HG03066 (cell line): ENCODE data around the gene RBM14.
"Not testable (repeated sequence)": the region's sequence is repeated elsewhere in the genome, so short reads cannot be mapped to it uniquely, and the experiment has no call there.

Experiments
- ATAC-seq: cut with Tn5 transposase; IDR thresholded peaks from one replicate; pipeline ENCODE4 v1.9.1; 2021; ENCODE audit warnings: low read depth; ENCODE audit not compliant: unreplicated experiment

The RBM14 gene

DNA sequence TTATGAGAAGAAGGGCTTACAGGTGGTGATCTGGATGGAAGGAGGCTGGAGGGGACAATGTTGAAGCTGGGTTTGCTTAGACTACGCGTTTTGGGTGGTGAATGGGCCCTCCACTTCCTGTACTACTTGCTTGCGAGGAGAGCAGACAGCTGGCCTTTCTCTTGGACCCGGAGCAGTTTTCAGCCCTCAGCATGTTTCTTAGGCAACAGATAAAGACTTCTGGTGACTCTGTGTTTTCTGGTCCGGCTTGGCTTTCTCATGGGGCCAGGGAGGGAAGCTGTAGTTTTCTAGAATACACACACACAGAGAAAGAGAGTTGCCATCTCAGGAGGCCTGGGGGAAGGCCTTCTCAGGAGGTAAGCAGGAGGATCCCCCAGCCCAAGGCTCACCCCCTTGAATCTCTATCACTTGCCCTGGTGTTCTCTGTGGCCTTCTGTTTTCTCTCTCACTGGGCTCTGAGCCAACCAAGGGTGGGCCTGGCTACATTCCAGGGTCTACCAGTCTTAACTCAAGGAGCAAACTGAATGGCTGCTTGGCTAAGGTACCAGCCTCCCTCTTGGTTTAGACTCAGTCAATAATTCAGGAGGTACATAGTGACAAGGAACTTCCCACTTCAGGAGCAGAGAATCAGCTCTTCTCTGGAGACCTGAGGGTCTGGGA, 21.1 kb upstream of the RBM14 start:
- ATAC-seq, result no peak

DNA sequence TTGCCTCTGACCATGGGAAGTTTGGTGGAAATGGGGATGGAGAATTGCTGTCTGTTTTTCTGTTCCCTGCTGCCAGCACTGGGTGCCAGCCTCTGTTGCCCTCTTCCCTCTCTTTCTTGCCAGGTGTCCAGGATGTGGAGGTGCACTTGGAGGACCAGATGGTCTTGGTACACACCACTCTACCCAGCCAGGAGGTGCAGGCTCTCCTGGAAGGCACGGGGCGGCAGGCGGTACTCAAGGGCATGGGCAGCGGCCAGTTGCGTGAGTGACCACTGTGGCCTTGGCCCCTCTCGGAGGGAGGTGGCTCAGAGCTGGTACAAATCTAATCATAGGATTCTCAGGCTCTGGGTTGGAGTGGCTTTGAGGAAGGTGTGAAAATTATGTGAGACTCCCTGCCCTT, 17.4 kb upstream of the RBM14 start:
- no peak for ATAC-seq

DNA sequence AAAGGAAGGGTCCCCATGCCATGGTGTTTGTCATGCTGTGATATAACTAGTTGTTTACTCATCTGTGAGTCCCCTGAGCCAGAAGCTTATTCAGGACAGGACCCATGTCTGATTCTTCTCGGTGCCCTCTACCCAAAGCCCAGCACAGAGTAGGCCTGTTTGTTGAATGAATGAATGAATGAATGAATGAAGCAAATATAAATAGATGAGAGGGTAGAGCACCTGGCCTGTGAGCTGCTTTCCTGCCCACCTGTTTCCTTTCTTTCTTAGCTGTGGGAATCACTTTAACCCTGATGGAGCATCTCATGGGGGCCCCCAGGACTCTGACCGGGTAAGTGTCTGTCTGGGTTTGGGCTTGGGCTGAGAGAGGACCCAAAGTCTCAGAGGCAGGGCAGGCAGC, 16.2 kb upstream of the RBM14 start:
- no peak for ATAC-seq

DNA sequence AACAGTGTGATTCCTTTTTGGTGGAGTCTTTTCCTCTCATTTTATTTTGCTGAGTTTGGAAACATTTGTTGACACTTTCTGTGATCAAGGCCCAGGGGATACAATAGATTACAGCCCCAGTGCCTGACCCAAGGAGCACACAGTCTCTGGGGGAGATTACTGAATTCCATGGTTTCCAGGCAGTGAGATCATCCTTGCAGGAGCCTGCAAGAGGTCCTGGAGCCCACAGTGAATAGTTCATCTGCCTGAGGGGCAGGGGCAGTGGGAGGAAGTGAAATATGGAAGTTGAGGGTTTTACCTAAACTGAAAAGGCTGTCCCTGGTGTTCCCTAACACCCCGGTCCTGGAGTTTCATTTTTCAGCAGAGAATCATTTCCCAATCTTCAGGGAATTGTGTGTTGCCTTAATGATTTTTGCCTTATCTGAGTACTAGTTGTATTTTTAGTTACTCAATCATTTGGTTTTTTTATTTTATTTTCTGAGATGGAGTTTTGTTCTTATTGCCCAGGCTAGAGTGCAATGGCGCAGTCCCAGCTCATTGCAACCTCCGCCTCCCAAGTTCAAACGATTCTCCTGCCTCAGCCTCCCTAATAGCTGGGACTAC, 15.7 kb upstream of the RBM14 start:
- no peak for ATAC-seq

DNA sequence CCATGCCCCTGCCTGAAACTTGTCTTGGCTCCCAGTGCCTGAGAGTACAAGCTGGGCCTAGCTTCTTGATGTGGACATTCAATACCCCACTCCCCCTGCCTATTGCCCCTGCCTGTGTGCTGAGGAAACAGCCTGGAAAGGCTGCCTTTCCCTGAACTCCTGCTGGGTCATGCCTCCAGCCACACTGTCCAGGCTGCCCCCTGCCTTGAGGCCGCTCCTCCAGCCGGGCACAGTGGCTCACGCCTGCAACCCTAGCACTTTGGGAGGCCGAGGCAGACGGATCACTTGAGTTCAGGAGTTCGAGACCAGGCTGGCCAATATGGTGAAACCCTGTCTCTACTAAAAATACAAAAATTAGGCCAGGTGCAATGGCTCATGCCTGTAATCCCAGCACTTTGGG, 13.4 kb upstream of the RBM14 start:
- ATAC-seq, result no peak

DNA sequence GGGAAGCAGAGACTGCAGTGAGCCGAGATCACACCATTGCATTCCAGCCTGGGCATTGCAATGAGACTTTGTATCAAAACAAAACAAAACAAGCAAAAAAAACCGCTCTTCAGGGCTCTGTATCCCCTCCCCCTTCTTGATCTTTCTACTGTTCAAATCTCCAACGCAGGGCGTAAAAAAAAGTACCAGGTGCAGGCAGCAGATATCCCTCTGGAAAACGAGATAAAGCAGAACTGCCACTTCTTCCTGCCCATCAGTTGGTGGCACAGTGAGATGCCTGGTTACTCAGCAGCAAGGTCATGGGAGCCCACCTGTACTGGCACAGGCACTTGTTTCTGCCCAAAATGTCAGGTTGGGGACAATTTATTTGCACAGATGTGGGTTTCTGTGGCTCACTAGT, 12.3 kb upstream of the RBM14 start:
- ATAC-seq, result no peak

DNA sequence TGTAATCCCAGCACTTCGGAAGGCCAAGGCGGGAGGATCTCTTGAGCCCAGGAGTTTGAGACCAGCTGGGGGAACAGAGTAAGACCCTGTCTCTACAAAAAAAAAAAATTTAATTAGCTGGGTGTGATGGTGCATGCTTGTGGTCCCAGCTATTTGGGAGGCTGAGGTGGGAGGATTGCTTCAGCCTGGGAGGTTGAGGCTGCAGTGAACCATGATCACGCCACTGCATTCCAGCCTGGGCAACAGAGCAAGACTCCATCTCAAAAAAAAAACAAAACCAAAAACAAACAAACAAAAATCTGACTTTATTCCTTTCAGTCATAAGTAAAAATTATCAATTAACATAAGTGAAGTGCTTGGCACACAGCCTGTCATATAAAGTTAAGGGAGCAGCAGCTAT, 9.8 kb upstream of the RBM14 start:
- not testable (repeated sequence) for ATAC-seq

DNA sequence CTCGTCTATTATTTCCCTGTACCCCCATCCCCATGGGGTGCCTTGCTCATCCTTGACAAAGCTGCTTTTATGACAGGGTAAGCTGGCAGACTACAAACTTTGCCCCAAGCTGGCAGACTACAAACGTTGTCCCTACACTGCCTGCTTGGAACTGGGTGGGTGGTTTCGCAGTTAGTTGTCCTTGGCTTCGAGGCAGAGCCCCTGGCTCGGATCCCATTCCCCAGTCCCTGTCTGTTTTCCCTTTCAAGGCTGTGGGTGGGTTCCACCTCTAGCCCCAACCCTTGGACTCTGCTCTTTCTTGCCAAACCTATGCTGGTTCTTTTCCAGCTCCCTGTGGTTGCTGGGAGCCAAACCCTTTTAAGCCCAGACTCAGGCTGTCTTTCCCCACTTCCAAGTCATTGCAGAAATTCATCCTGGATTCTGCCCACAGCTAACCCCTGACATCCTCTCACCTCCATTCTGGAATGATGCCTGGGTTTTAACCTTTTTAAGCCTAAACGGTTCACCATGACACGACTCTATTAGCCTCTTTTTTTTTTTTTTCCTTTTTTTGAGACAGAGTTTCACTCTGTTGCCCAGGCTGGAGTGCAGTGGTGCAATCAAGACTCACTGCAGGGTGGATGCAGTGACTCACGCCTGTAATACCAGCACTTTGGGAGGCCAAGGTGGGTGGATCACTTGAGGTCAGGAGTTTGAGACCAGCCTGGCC, 9.2 kb upstream of the RBM14 start:
- ATAC-seq, result no peak

DNA sequence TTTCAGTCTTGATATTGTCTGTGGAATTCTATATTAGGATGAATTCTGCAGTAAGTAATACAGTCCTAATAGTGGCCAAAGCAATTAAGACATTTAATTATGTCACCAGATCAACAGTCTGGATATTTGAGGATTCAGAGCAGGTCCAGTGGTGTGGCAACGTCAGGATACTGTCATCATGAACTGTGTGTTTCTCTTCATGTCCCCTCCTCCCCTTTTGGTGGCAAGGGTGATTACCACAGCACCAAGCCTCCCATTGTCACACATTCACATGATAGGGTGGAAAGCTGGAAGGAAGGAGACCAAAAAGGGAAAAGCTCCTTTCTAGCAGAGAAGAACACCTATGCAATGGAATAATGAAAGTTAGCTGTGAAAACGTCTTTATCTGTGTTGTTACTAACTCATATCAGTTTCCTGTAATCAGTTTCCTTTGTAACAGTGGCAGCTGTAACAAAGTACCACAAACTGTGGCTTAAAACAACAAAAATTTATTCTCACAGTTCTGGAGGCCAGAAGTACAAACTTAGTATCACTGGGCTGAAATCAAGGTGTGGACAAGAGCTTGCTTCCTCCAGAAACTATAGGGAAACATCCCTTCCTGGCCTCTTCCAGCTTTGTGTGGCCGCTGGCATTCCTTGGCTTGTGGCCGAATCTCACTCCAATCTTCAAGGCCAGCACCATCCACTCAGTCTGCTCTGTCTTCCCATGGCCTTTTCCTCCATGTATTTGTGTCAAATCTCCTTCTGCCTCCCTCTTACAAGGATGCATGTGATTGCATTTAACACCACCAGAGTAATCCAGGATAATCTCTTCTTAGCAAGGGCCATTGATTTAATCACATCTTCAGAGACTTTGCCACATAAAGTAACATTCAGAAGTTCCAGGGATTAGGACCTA, 6.5 kb upstream of the RBM14 start:
- ATAC-seq, result no peak

DNA sequence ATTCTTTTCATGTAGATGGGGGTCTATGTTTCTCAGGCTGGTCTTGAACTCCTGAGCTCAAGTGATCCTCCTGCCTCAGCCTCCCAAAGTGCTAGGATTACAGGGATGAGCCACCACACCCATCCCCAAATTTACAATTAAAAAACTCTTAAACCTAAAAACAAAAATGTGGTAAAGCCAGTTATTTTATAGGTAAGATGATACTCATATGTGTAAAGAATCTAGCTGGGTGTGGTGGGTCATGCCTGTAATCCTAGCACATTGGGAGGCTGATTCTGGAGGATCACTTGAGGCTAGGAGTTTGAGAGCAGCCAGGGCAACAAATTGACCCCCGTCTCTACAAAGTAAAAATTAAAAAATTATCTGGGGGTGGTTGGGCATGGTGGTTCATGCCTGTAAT, 4.0 kb upstream of the RBM14 start:
- no peak for ATAC-seq

DNA sequence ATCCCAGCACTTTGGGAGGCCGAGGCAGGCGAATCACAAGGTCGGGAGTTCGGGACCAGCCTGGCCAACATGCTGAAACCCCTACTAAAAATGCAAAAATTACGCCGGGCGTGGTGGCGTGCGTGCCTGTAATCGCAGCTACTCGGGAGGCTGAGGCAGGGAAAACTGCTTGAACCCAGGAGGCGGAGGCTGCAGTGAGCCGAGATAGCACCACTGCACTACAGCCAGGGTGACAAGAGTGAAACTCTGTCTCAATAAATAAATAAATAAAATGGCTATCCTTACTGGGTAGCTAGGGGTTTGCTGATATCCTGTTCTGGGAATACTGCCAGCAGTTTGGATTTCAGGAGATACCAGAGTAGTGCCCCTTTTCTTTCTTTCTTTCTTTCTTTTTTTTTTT, 2.4 kb upstream of the RBM14 start:
- no peak for ATAC-seq

DNA sequence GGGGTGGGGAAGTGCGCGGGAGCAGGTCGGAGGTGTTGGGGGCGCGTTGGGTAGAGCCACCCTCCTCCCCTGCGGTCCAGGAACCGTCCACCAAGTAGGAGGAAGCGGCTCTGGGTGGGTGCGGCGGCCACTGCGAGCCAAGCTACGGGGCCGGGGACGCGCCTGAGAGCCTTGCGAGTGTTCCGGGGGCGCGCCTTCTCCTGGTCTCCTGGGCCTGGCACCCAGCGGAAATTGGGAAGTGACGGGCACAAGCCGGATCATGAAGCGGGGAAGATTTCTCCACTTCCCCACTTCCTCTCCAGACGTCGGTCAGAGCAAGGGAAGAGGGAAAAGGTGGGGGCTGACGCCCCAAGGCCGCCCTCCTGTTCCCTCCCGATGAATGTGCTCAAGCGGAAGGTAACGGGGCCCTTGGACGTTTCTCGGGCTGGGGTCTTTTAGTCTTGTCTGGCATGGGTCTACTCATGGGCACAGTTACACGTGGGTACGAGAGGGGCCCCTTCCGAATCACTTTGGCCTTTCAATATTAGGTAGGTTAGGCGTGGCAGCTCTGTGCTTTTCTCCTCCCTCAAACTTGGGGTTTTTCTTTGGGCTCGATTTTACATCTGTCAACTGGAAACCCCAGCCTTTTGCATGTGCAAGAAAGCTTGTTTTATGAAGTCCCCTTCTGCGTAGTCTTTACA, 865 bp downstream of the RBM14 start:
- ATAC-seq, result no peak

DNA sequence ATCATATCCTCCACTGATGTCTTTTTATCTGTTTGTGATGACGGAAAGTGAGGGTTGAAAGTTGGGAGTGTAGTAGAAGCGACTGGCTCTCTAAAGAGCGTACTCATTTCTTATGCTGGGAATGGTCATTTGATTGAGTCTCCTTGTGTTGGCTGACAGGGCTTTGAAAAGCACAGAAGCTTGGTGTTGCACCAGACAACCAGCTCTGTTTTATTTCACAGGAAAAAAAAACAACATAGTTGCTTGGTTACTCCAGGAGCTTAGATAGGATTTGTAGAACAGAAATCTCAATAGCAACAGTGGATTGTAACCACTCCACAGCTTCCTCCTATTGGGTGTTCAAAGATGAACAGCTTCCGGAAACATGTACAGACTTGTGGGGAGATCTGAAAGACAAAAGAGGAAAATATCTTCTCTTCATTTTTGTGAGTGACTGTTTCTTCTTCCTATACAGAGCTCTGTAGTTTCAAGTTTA, 2.7 kb downstream of the RBM14 start:
- no peak for ATAC-seq

DNA sequence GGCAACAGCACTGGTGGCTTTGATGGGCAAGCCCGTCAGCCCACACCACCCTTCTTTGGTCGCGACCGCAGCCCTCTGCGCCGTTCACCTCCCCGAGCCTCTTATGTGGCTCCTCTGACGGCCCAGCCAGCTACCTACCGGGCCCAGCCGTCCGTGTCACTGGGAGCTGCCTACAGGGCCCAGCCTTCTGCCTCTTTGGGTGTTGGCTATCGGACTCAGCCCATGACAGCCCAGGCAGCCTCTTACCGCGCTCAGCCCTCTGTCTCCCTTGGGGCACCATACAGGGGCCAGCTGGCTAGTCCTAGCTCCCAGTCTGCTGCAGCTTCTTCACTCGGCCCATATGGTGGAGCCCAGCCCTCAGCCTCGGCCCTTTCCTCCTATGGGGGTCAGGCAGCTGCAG, 8.0 kb downstream of the RBM14 start:
- no peak for ATAC-seq

DNA sequence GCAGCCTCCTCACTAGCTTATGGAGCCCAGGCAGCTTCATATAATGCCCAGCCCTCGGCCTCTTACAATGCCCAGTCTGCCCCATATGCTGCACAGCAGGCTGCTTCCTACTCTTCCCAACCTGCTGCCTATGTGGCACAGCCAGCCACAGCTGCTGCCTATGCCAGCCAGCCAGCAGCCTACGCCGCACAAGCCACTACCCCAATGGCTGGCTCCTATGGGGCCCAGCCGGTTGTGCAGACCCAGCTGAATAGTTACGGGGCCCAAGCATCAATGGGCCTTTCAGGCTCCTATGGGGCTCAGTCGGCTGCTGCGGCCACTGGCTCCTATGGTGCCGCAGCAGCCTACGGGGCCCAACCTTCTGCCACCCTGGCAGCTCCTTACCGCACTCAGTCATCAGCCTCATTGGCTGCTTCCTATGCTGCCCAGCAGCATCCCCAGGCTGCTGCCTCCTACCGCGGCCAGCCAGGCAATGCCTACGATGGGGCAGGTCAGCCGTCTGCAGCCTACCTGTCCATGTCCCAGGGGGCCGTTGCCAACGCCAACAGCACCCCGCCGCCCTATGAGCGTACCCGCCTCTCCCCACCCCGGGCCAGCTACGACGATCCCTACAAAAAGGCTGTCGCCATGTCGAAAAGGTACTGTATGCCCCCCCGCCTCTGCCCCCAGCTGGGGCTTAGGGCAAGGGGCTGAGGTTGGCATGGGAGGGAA, 8.8 kb downstream of the RBM14 start:
- no peak for ATAC-seq

DNA sequence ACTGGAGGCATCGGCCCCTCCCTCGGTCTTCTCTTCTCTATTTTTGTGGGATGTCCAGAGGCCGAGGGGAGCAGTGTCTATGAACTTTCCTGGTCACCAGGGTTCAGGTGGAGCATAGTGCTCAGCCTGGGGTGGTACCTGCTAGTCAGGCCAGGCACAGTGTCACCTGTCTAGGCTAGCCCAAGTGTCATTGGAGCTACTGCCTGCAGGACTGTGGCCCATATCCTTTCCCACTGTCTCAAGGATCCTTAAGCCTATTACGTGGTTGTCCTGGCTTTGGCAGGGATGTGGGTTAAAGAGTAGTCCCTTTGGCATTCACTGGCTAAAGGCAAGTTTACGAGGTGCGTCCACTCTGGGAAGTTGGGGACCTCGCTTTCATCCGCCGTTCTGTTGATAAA, 9.3 kb downstream of the RBM14 start:
- ATAC-seq, result no peak

DNA sequence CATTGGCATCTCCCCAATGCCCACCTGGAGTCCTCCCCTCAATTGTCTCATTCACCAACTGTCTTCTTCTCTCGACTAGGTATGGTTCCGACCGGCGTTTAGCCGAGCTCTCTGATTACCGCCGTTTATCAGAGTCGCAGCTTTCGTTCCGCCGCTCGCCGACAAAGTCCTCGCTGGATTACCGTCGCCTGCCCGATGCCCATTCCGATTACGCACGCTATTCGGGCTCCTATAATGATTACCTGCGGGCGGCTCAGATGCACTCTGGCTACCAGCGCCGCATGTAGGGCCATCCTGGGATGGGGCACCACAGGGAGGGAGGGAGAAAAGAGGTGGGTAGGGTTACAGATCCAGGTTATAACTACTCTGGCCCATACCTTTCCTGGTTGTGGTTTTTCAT, 10.0 kb downstream of the RBM14 start:
- ATAC-seq, result no peak

DNA sequence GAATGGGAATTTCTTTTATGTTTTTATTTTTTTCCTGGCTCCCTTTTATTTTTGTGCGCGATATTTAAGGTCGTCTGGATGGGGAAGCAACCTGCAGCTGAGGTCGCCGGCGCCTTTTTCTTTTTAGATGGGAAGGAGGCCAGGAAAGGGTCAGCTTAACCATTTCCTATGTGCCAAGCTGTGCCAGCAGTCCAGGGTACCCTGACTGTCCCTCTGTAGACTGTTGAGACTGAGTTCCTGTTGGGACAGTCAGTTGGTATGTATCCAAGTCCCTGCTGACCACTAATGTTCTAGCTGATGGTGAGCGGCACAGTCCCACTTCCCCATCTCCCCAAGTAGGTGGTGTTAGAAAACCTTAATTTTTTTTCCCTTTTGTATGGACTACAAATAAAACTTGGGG, 10.5 kb downstream of the RBM14 start:
- no peak for ATAC-seq

DNA sequence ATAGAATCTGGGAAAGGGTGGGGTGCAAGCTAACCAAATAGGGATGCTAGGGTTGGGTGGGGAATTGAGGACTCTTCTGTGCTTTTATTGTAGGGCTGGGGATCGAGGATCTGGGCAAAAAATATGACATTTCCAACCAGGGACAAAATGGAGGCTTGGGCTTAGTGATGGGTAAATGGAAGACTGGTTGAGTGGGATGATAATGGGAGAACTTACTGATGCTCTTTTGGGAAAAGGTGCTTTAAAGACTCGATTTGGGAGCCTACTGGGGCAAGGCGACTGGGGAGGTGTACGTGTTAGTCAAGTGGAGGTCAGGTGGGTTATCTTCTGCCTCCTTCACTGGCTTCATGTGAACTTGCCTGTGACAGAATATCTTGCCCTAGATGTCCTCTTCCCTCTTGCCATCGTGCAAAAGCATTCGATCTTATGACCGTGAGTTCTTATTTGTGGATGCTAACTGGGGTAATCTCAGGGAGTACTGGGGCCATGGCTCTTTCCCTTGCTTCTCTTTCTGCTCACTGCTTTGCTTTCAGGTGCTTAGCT, 11.7 kb downstream of the RBM14 start:
- no peak for ATAC-seq

DNA sequence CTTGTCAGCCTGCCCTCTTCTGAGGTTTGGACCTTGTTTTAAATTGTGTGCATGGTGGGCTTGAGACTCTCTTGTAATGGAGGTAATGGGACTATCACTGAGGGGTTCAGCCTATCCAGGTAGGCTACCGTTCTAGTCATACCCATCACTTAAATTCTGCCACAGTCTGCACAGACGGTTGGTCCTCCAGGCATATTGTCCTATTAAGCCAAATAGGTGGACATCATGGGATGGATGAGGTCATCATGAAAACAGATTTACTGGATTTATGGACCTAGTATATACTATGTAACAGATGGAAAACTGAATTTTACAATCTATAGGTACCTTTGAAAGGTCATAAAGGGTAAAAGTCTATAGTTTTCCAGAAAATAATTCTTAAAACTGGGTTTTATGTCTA, 12.9 kb downstream of the RBM14 start:
- ATAC-seq, result no peak
